ENCODE data around the gene TMEM259.

TMEM259 gene

GRCh38 chr19:1000591-1001537, 20.1 kb downstream of the TMEM259 start:
- TF ChIP-seq CTCF (IDR thresholded peaks at IDR 0.05; ENCODE audit: low read depth, low read length): no peak
- DNase-seq (ENCODE audit: extremely low read depth, low read depth): no peak

- no peak for DNase-seq (ENCODE audit: extremely low read depth, low read depth)
- TF ChIP-seq CTCF (IDR thresholded peaks at IDR 0.05; ENCODE audit: low read depth, low read length): peak; percentile 49
These were observed 20.8 kb downstream of the TMEM259 start, which contains the start of gene GRIN3B for GRCh38 chr19:1000095-1000494. TSS of gene GRIN3B (plus strand) at chr19:1000419. CDS start at chr19:1000438, 19 bp downstream.

GRCh38 chr19:999379-999719, 21.6 kb downstream of the TMEM259 start:
- no peak for DNase-seq (ENCODE audit: extremely low read depth, low read depth)
- TF ChIP-seq CTCF (IDR thresholded peaks at IDR 0.05; ENCODE audit: low read depth, low read length): no peak

GRCh38 chr19:998064-998463, 22.9 kb downstream of the TMEM259 start:
- DNase-seq (ENCODE audit: extremely low read depth, low read depth): no peak
- TF ChIP-seq CTCF (IDR thresholded peaks at IDR 0.05; ENCODE audit: low read depth, low read length): no peak

- TF ChIP-seq CTCF (IDR thresholded peaks at IDR 0.05; ENCODE audit: low read depth, low read length): no peak
- no peak for DNase-seq (ENCODE audit: extremely low read depth, low read depth)
These were observed 24.7 kb downstream of the TMEM259 start for GRCh38 chr19:996051-996838.

GRCh38 chr19:995051-995827, 25.7 kb downstream of the TMEM259 start:
- no peak for TF ChIP-seq CTCF (IDR thresholded peaks at IDR 0.05; ENCODE audit: low read depth, low read length)
- no peak for DNase-seq (ENCODE audit: extremely low read depth, low read depth)
